Gastrocnemius medialis (tissue), 4 donors: ENCODE measurements around the gene RASGEF1C. TPM values are rescaled to one million over a fixed set of nuclear protein-coding genes. Genes with fewer than 3 reads are reported as not detected.

Source experiments
- ATAC-seq, 2 donors: fragments of 150-250 bp; one replicate each; pipeline ENCODE4 v1.9.1; 2016
- DNase-seq, 2 donors: peaks; one replicate each; pipeline ENCODE4 v3.0.0-alpha.2; 2019
- H3K27ac ChIP-seq, 4 donors: fragments of 200-600 bp; sonication (generic); 1 replicate in 1 of 4; 2 replicates in 3 of 4; pipeline ENCODE4 v1.5.1; 2016 to 2018; ENCODE audit warnings: mild to moderate bottlenecking in 2 of 4, moderate library complexity in 1 of 4
- H3K27me3 ChIP-seq, 3 donors: fragments of 200-600 bp; sonication (generic) in 2 of 3; 1 replicate in 1 of 3; 2 replicates in 2 of 3; pipeline versions ENCODE4 v1.5.1 to v1.6.0; 2016 to 2019; ENCODE audit warnings: mild to moderate bottlenecking in 1 of 3, moderate library complexity in 1 of 3
- H3K36me3 ChIP-seq, 2 donors: fragments of 200-600 bp; sonication (generic) in 1 of 2; one replicate each; pipeline ENCODE4 v1.5.1; 2017 to 2018
- H3K4me1 ChIP-seq, 2 donors: fragments of 200-600 bp; sonication (generic) in 1 of 2; one replicate each; pipeline ENCODE4 v1.5.1; 2016 to 2017; ENCODE audit warnings: mild to moderate bottlenecking in 2 of 2
- H3K4me3 ChIP-seq, 4 donors: fragments of 200-600 bp; sonication (generic) in 3 of 4; 1 replicate in 1 of 4; 2 replicates in 3 of 4; pipeline ENCODE4 v1.5.1; 2016 to 2019; ENCODE audit warnings: mild to moderate bottlenecking in 2 of 4
- H3K9me3 ChIP-seq, 3 donors: fragments of 200-600 bp; sonication (generic) in 2 of 3; 1 replicate in 1 of 3; 2 replicates in 2 of 3; pipeline ENCODE4 v1.5.1; 2016 to 2019
- CTCF ChIP-seq, 5 experiments: fragments of 450-650 bp in 3 of 5; fragments of 200-600 bp in 2 of 5; sonication (generic) in 2 of 5; IDR thresholded peaks in 4 of 5; conservative IDR thresholded peaks in 1 of 5; 1 replicate in 4 of 5; 2 replicates in 1 of 5; pipeline ENCODE4 v1.5.1; 2016 to 2019; ENCODE audit warnings: antibody characterized with exemption in 5 of 5, mild to moderate bottlenecking in 3 of 5, moderate library complexity in 3 of 5
- POLR2A ChIP-seq, 2 donors: fragments of 450-650 bp; IDR thresholded peaks; one replicate each; pipeline ENCODE4 v1.6.1; 2017; ENCODE audit warnings: antibody characterized with exemption in 2 of 2, mild to moderate bottlenecking in 2 of 2, moderate library complexity in 2 of 2
- in situ Hi-C, 4 donors: fragments of 200-750 bp; cut with MboI; loops; one replicate each; pipeline versions ENCODE4 v1.15.0 to v1.8.0; 2017; ENCODE audit warnings: low sequenced_read_pairs in 4 of 4
- intact Hi-C: fragments of 100-400 bp; cut with DNase I; formaldehyde crosslinking; loops from one replicate; pipeline ENCODE4 v1.15.1; 2023; ENCODE audit warnings: low total_unique reads
- total RNA-seq, 4 donors: library from RNA; depleted of rRNA; stranded (reverse); fragments of >200 nt; gene quantifications; one replicate each; pipeline versions ENCODE4 v1.1.0 to v1.2.3, GENCODE V29; 2016

The RASGEF1C gene
- total RNA-seq, 4 donors from 2014 or later = not detected

- Histone ChIP-seq H3K4me3 (no peak overlapping the region), H3K9me3 (no peaks in the 10 kb centered on the region), H3K27ac (no peak overlapping the region), H3K27me3 (no peaks in the 10 kb centered on the region), H3K36me3 (no peaks in the 10 kb centered on the region), H3K4me1 (peaks cover 0 to under 1% of the 10 kb centered on the region in 2 donors)
- intact Hi-C loops (no loop called here), in situ Hi-C loops (no loop called here)
- ATAC-seq = no peak
- DNase-seq = no peak
- TF ChIP-seq POLR2A (IDR thresholded peaks at IDR 0.05) (no peak), CTCF (IDR thresholded peaks at IDR 0.05 in 4 of 5, conservative IDR thresholded peaks at IDR 0.05 in 1 of 5) (no peak)
These were observed 149.7 kb downstream of the RASGEF1C start for GRCh38 chr5:180059326-180059725.

GRCh38 chr5:180056153-180056552, 152.9 kb downstream of the RASGEF1C start:
- H3K9me3 ChIP-seq = no peaks in the 10 kb centered on the region
- H3K27me3 ChIP-seq = no peaks in the 10 kb centered on the region
- TF ChIP-seq CTCF (IDR thresholded peaks at IDR 0.05 in 4 of 5, conservative IDR thresholded peaks at IDR 0.05 in 1 of 5) (no peak), POLR2A (IDR thresholded peaks at IDR 0.05) (no peak)
- no peak for DNase-seq
- no peaks in the 10 kb centered on the region for H3K36me3 ChIP-seq
- in situ Hi-C loops (no loop called here), intact Hi-C loops (no loop called here)
- H3K4me1 ChIP-seq = peaks cover 13 to 28% of the 10 kb centered on the region in 2 donors
- H3K4me3 ChIP-seq = no peak overlapping the region
- ATAC-seq = no peak
- H3K27ac ChIP-seq = no peak overlapping the region

GRCh38 chr5:180054226-180054625, 154.8 kb downstream of the RASGEF1C start:
- H3K4me1 ChIP-seq = peaks cover 21 to 44% of the 10 kb centered on the region in 2 donors
- ATAC-seq = no peak
- no peak overlapping the region for H3K4me3 ChIP-seq
- no peaks in the 10 kb centered on the region for H3K36me3 ChIP-seq
- no peak overlapping the region for H3K27ac ChIP-seq
- intact Hi-C loops = no loop called here
- H3K27me3 ChIP-seq = no peaks in the 10 kb centered on the region
- TF ChIP-seq POLR2A (IDR thresholded peaks at IDR 0.05) (no peak), CTCF (IDR thresholded peaks at IDR 0.05 in 4 of 5, conservative IDR thresholded peaks at IDR 0.05 in 1 of 5) (no peak)
- DNase-seq = no peak
- H3K9me3 ChIP-seq = no peaks in the 10 kb centered on the region
- in situ Hi-C loops = no loop called here

GRCh38 chr5:180053061-180053602, 155.9 kb downstream of the RASGEF1C start:
- no peak for ATAC-seq
- peaks cover 32 to 55% of the 10 kb centered on the region in 2 donors for H3K4me1 ChIP-seq

More at GRCh38 chr5:180053061-180053602, 155.9 kb downstream of the RASGEF1C start:
- TF ChIP-seq POLR2A (IDR thresholded peaks at IDR 0.05) (no peak), CTCF (IDR thresholded peaks at IDR 0.05 in 4 of 5, conservative IDR thresholded peaks at IDR 0.05 in 1 of 5) (no peak)
- H3K36me3 ChIP-seq = no peaks in the 10 kb centered on the region
- no peak overlapping the region for H3K27ac ChIP-seq
- no peak for DNase-seq
- H3K27me3 ChIP-seq = no peaks in the 10 kb centered on the region
- H3K4me3 ChIP-seq = no peak overlapping the region
- no peaks in the 10 kb centered on the region for H3K9me3 ChIP-seq
- in situ Hi-C loops = no loop called here
- intact Hi-C loops = no loop called here
